NB4 (cell line): ENCODE measurements around the gene CYP2C18.

ENCODE experiments used
- DNase-seq: peaks from one replicate; pipeline ENCODE4 v3.0.0; 2010; ENCODE audit warnings: low read depth
- H3K4me3 ChIP-seq: one replicate; pipeline ENCODE4 v1.5.1; 2011; ENCODE audit warnings: mild to moderate bottlenecking, low read depth, low read length, moderate library complexity
- CTCF ChIP-seq: IDR thresholded peaks from one replicate; pipeline ENCODE4 v1.5.1; 2012; ENCODE audit warnings: low read depth, low read length
- MAX ChIP-seq: IDR thresholded peaks from 2 replicates; pipeline ENCODE4 v1.6.1; 2011; ENCODE audit warnings: low read depth, low read length
- MYC ChIP-seq: IDR thresholded peaks from 2 replicates; pipeline ENCODE4 v1.6.1; 2011; ENCODE audit warnings: low read depth, low read length
- POLR2A ChIP-seq: IDR thresholded peaks from 2 replicates; pipeline ENCODE4 v1.6.1; 2011; ENCODE audit warnings: mild to moderate bottlenecking; ENCODE audit not compliant: insufficient read length; ENCODE audit errors: extremely low read depth

CYP2C18 gene

GRCh38 chr10:94785211-94785610, 101.7 kb downstream of the CYP2C18 start:
- TF ChIP-seq MAX: no peak
- TF ChIP-seq POLR2A: no peak
- no peak for TF ChIP-seq MYC
- TF ChIP-seq CTCF: no peak
- no peak for DNase-seq
- H3K4me3 ChIP-seq: no peak overlapping the region
